H1 (cell line): ENCODE data around the gene ITPK1. TPM values are rescaled to one million over a fixed set of nuclear protein-coding genes. Genes with fewer than 3 reads are reported as not detected.

Experiments used
- CTCF ChIA-PET: fragments of 300-600 bp; sonication (Branson Sonifier 250); formaldehyde crosslinking; loops from one replicate; lab custom pipeline; 2021; ENCODE audit not compliant: partially characterized antibody; lab: Charles Lee
- POLR2A ChIA-PET: fragments of 300-600 bp; sonication (Branson Sonifier 250); formaldehyde crosslinking; loops from one replicate; lab custom pipeline; 2021; ENCODE audit warnings: inconsistent platforms; ENCODE audit not compliant: partially characterized antibody; lab: Charles Lee
- DNase-seq, 2 experiments: peaks; one replicate each; pipeline versions ENCODE4 v3.0.0 to v3.0.0-alpha.2; 2010 to 2022; ENCODE audit warnings: low spot score in 2 of 2, low read depth in 1 of 2, mixed read lengths in 1 of 2
- FAIRE-seq: peaks from 2 replicates; lab custom pipeline; 2011; peaks lifted over from hg19 to GRCh38; lab: Jason Lieb, UNC
- H2AFZ ChIP-seq: 2 replicates; pipeline ENCODE4 v1.8.1; 2012; ENCODE audit warnings: low read length, inconsistent platforms
- H2AK5ac ChIP-seq: 2 replicates; pipeline ENCODE4 v1.6.1; 2013; ENCODE audit warnings: low read depth, low read length
- H2BK120ac ChIP-seq: replicated peaks from 2 replicates; pipeline ENCODE3; 2013; ENCODE audit warnings: low read depth, low read length, inconsistent platforms
- H2BK12ac ChIP-seq: 2 replicates; pipeline ENCODE4 v1.6.1; 2013; ENCODE audit warnings: low read depth, low read length
- H2BK15ac ChIP-seq: 2 replicates; pipeline ENCODE4 v1.6.1; 2013; ENCODE audit warnings: low read length
- H2BK20ac ChIP-seq: 2 replicates; pipeline ENCODE4 v1.6.1; 2013; ENCODE audit warnings: low read length
- H2BK5ac ChIP-seq: 2 replicates; pipeline ENCODE4 v1.6.1; 2013; ENCODE audit warnings: low read depth, low read length
- H3K14ac ChIP-seq: 2 replicates; pipeline ENCODE4 v1.6.1; 2013; ENCODE audit warnings: inconsistent platforms; ENCODE audit not compliant: insufficient read length
- H3K18ac ChIP-seq: 2 replicates; pipeline ENCODE4 v1.6.1; 2013; ENCODE audit warnings: low read length; ENCODE audit errors: extremely low read depth
- H3K23ac ChIP-seq: 2 replicates; pipeline ENCODE4 v1.6.1; 2013; ENCODE audit warnings: inconsistent platforms; ENCODE audit not compliant: insufficient read length
- H3K23me2 ChIP-seq: 2 replicates; pipeline ENCODE4 v1.6.1; 2013; ENCODE audit warnings: low read depth, low read length
- H3K27ac ChIP-seq: 2 replicates; pipeline ENCODE4 v1.6.1; 2011; ENCODE audit warnings: low read depth, low read length, inconsistent platforms
- H3K27me3 ChIP-seq, 4 experiments: replicated peaks in 1 of 4; 1 replicate in 1 of 4; 2 replicates in 3 of 4; pipeline versions ENCODE4 v1.6.1 to v1.8.1; 2011 to 2013; ENCODE audit warnings: low read length in 3 of 4, mild to moderate bottlenecking in 3 of 4, inconsistent platforms in 2 of 4, mixed read lengths in 2 of 4, moderate library complexity in 1 of 4; ENCODE audit not compliant: control insufficient read depth in 3 of 4, insufficient read depth in 3 of 4; ENCODE audit errors: extremely low read depth in 1 of 4
- H3K36me3 ChIP-seq, 4 experiments: 2 replicates each; pipeline versions ENCODE4 v1.6.1 to v1.8.1; 2011 to 2013; ENCODE audit warnings: mild to moderate bottlenecking in 4 of 4, low read length in 3 of 4, moderate library complexity in 2 of 4, control low read depth in 1 of 4, inconsistent platforms in 1 of 4; ENCODE audit not compliant: insufficient read depth in 4 of 4, control insufficient read depth in 2 of 4
- H3K4ac ChIP-seq: replicated peaks from 2 replicates; pipeline ENCODE3; 2013; ENCODE audit warnings: low read length, low read depth, mixed read lengths, inconsistent platforms; ENCODE audit not compliant: insufficient read length
- H3K4me1 ChIP-seq, 4 experiments: replicated peaks in 1 of 4; 1 replicate in 1 of 4; 2 replicates in 3 of 4; pipeline versions ENCODE4 v1.6.1 to v1.8.1; 2011 to 2013; ENCODE audit warnings: low read length in 3 of 4, inconsistent platforms in 2 of 4, mixed read lengths in 1 of 4; ENCODE audit not compliant: insufficient read depth in 4 of 4, control insufficient read depth in 3 of 4
- H3K4me2 ChIP-seq, 2 experiments: 2 replicates each; pipeline versions ENCODE4 v1.6.1 to v1.8.1; 2011 to 2013; ENCODE audit warnings: low read depth in 2 of 2, low read length in 2 of 2, control low read depth in 1 of 2, inconsistent platforms in 1 of 2, mild to moderate bottlenecking in 1 of 2; ENCODE audit not compliant: insufficient read depth in 1 of 2
- H3K4me3 ChIP-seq, 4 experiments: fragments of 200-600, 300-600 bp in 1 of 4; sonication (generic), shearing (Covaris generic), sonication (Bioruptor Twin) in 1 of 4; 2 replicates each; pipeline versions ENCODE4 v1.5.1 to v1.8.1; 2011 to 2016; ENCODE audit warnings: low read length in 4 of 4, low read depth in 3 of 4, control low read depth in 2 of 4, inconsistent platforms in 2 of 4, mild to moderate bottlenecking in 2 of 4, mixed read lengths in 1 of 4, moderate library complexity in 1 of 4; ENCODE audit not compliant: insufficient read depth in 2 of 4; ENCODE audit errors: extremely low read depth in 1 of 4
- H3K56ac ChIP-seq: replicated peaks from 2 replicates; pipeline ENCODE3; 2013; ENCODE audit warnings: low read depth, mild to moderate bottlenecking, mixed read lengths, low read length, inconsistent platforms; ENCODE audit not compliant: insufficient read length
- H3K79me1 ChIP-seq: 2 replicates; pipeline ENCODE4 v1.6.1; 2013; ENCODE audit warnings: low read depth, low read length, control low read depth
- H3K79me2 ChIP-seq, 2 experiments: 2 replicates each; pipeline versions ENCODE4 v1.6.1 to v1.8.1; 2012 to 2013; ENCODE audit warnings: low read length in 2 of 2, mild to moderate bottlenecking in 2 of 2, inconsistent platforms in 1 of 2; ENCODE audit not compliant: insufficient read depth in 2 of 2, control insufficient read depth in 1 of 2
- H3K9ac ChIP-seq, 4 experiments: replicated peaks in 1 of 4; 1 replicate in 1 of 4; 2 replicates in 3 of 4; pipeline versions ENCODE4 v1.6.1 to v1.8.1; 2011 to 2013; ENCODE audit warnings: low read depth in 3 of 4, low read length in 3 of 4, control low read depth in 2 of 4, mild to moderate bottlenecking in 2 of 4, moderate library complexity in 2 of 4, inconsistent platforms in 1 of 4; ENCODE audit errors: extremely low read depth in 1 of 4
- H3K9me3 ChIP-seq, 2 experiments: 2 replicates each; pipeline versions ENCODE4 v1.6.1 to v1.8.1; 2012 to 2013; ENCODE audit warnings: mild to moderate bottlenecking in 2 of 2, moderate library complexity in 2 of 2, control low read depth in 1 of 2, inconsistent platforms in 1 of 2, low read depth in 1 of 2, low read length in 1 of 2, mixed read lengths in 1 of 2; ENCODE audit not compliant: insufficient read depth in 2 of 2
- H4K20me1 ChIP-seq, 2 experiments: replicated peaks in 1 of 2; 2 replicates each; pipeline versions ENCODE3 to v1.8.1; 2011 to 2013; ENCODE audit warnings: inconsistent platforms in 2 of 2, low read length in 2 of 2, mild to moderate bottlenecking in 1 of 2; ENCODE audit not compliant: insufficient read depth in 2 of 2, control insufficient read depth in 1 of 2
- H4K5ac ChIP-seq: 2 replicates; pipeline ENCODE4 v1.6.1; 2013; ENCODE audit warnings: low read length, low read depth, mixed read lengths, inconsistent platforms; ENCODE audit not compliant: insufficient read length
- H4K8ac ChIP-seq: 2 replicates; pipeline ENCODE4 v1.8.0; 2013; ENCODE audit warnings: mild to moderate bottlenecking, moderate library complexity, low read length, inconsistent platforms; ENCODE audit not compliant: insufficient read depth; ENCODE audit errors: extremely low read depth
- H4K91ac ChIP-seq: replicated peaks from 2 replicates; pipeline ENCODE3; 2013; ENCODE audit warnings: low read length, mixed read lengths, inconsistent platforms; ENCODE audit not compliant: insufficient read length
- CBX5 ChIP-seq: fragments of 300-800, 300-1000 bp; sonication (generic); IDR thresholded peaks from 2 replicates; pipeline ENCODE4 v1.7.1; 2016; ENCODE audit warnings: antibody characterized with exemption, low read length, low read depth
- CEBPB ChIP-seq: IDR thresholded peaks from 2 replicates; pipeline ENCODE4 v1.6.1; 2012; ENCODE audit warnings: low read depth, low read length
- CREB1 ChIP-seq: IDR thresholded peaks from 2 replicates; pipeline ENCODE4 v1.6.1; 2012; ENCODE audit warnings: inconsistent platforms
- GABPA ChIP-seq: IDR thresholded peaks from 2 replicates; pipeline ENCODE4 v1.6.1; 2011; ENCODE audit warnings: mild to moderate bottlenecking, low read length, moderate library complexity, borderline replicate concordance; ENCODE audit not compliant: insufficient read depth
- JUN ChIP-seq: IDR thresholded peaks from 2 replicates; pipeline ENCODE4 v1.6.1; 2011; ENCODE audit warnings: low read depth, mild to moderate bottlenecking, improper control_type of control experiment, low read length
- MAFK ChIP-seq: IDR thresholded peaks from 2 replicates; pipeline ENCODE4 v1.6.1; 2012; ENCODE audit warnings: low read depth, mild to moderate bottlenecking, improper control_type of control experiment, low read length
- RBBP5 ChIP-seq: IDR thresholded peaks from 2 replicates; pipeline ENCODE4 v1.7.1; 2012; ENCODE audit warnings: low read depth, mild to moderate bottlenecking, inconsistent platforms, low read length, moderate library complexity, borderline replicate concordance
- RFX5 ChIP-seq: IDR thresholded peaks from 2 replicates; pipeline ENCODE4 v1.6.1; 2011; ENCODE audit warnings: low read depth, low read length, improper control_type of control experiment, borderline replicate concordance
- SAP30 ChIP-seq: fragments of 300-600 bp; sonication (generic); IDR thresholded peaks from 2 replicates; pipeline ENCODE4 v1.7.1; 2012; ENCODE audit warnings: low read length, moderate library complexity, mild to moderate bottlenecking, inconsistent platforms; ENCODE audit not compliant: insufficient read depth, insufficient replicate concordance
- SIRT6 ChIP-seq: IDR thresholded peaks from one replicate; pipeline ENCODE4 v1.7.1; 2012; ENCODE audit warnings: low read length, inconsistent platforms
- SP2 ChIP-seq: IDR thresholded peaks from 2 replicates; pipeline ENCODE4 v1.6.1; 2012; ENCODE audit warnings: mild to moderate bottlenecking, low read length, inconsistent platforms
- SRF ChIP-seq: IDR thresholded peaks from 2 replicates; pipeline ENCODE4 v1.6.1; 2011; ENCODE audit warnings: mild to moderate bottlenecking, low read depth, low read length, moderate library complexity
- TAF1 ChIP-seq: IDR thresholded peaks from 2 replicates; pipeline ENCODE4 v1.6.1; 2011; ENCODE audit warnings: mild to moderate bottlenecking, low read depth, low read length
- TCF12 ChIP-seq: IDR thresholded peaks from 2 replicates; pipeline ENCODE4 v1.6.1; 2011; ENCODE audit warnings: low read depth, mild to moderate bottlenecking, low read length
- WGBS, 2 experiments: shearing (Covaris generic) in 1 of 2; methylation state at CpG; one replicate each; pipeline versions ENCODE4 v1.1.6 to v1.1.7; 2013 to 2015; ENCODE audit warnings: low lambda C conversion rate in 2 of 2, mixed read lengths in 2 of 2, inconsistent platforms in 1 of 2, low coverage in 1 of 2, missing lambda C conversion rate in 1 of 2; ENCODE audit not compliant: insufficient replicate concordance in 2 of 2, insufficient coverage in 1 of 2, insufficient read length in 1 of 2; ENCODE audit errors: extremely low coverage in 1 of 2, missing lambda C conversion rate in 1 of 2; 5-methylcytosine and 5-hydroxymethylcytosine counted together
- polyA plus RNA-seq, 7 experiments: library from polyadenylated mRNA; depleted of rRNA in 3 of 7; stranded (reverse) in 5 of 7; unstranded in 2 of 7; fragments of >200 nt in 5 of 7; fragments of 200-250 nt in 2 of 7; gene quantifications; 1 replicate in 5 of 7; 2 replicates in 1 of 7; 4 replicates in 1 of 7; pipeline versions ENCODE4 v1.2.1 to v1.2.3, GENCODE V29; 2011 to 2013; ENCODE audit warnings: missing spikeins in 2 of 7, mixed read lengths in 2 of 7
- total RNA-seq: library from RNA; stranded (reverse); fragmentation: NEBNext Ultra II Directional; extraction: Animal tissue kit (Norgen Biotek cat#: 25700); gene quantifications from 2 replicates; pipeline ENCODE4 v1.2.1, GENCODE V29; 2021
- TF ChIP-seq, protein P1 (sequence below): IDR thresholded peaks from 2 replicates; pipeline ENCODE4 v1.6.1; 2011; ENCODE audit warnings: low read depth, mild to moderate bottlenecking, low read length; ENCODE audit not compliant: insufficient read depth

ITPK1 gene
- total and polyA plus RNA-seq, 2 of the 8 experiments (the other 6 are each of a cell fraction or from before 2014, with no cell fraction given), result 108 to 143 TPM

DNA sequence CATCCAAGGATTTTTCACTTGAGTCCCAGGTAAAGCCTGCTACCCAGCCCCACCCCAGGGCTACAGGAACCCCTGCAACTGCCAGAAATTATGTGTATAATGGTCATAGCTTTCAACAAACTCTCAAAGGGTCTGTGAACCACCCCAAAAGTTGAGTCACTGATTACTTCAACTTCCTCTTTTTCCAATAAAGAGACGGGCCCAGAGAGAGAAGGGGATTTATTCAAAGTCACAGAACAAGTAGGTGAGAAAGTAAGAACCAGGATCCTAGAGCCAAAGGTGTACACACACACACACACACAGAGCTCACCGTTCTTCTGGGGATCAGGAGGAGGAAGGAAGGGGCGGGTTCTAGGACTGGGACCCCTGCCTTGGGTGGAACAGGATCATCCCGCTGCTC, 4.8 kb upstream of the ITPK1 start:
- ChIA-PET CTCF (interaction anchor here (0.7 to 2.1 kb wide), 8 partner anchors 10 to 169 kb away, joined by 3 to 11 read pairs (median 4); no protein-coding TSS in a partner anchor), POLR2A (no interaction called here)
- Histone ChIP-seq H3K79me1 (no peaks in the 10 kb centered on the region), H3K27ac (no peak overlapping the region), H3K18ac (no peak overlapping the region), H2BK15ac (no peak overlapping the region), H4K8ac (no peak overlapping the region), H3K4me3 (no peak overlapping the region), H3K36me3 (no peaks in the 10 kb centered on the region), H3K4me2 (no peak overlapping the region), H2AK5ac (no peak overlapping the region), H2BK5ac (no peak overlapping the region), H3K79me2 (no peaks in the 10 kb centered on the region), H3K56ac (no peak overlapping the region), H3K4ac (no peak overlapping the region), H2BK20ac (no peak overlapping the region), H3K9me3 (no peaks in the 10 kb centered on the region), H3K14ac (no peak overlapping the region), H3K27me3 (no peaks in the 10 kb centered on the region), H2AFZ (no peak overlapping the region), H4K20me1 (no peaks in the 10 kb centered on the region), H3K23ac (no peak overlapping the region), H3K23me2 (no peaks in the 10 kb centered on the region; the same call in 1 of the 2 replicates), H3K9ac (no peak overlapping the region), H3K4me1 (peaks cover 0 to 4% (median 3%) of the 10 kb centered on the region in 4 experiments; a peak in 3 of 7 replicates), H2BK120ac (no peak overlapping the region), H4K91ac (no peak overlapping the region), H4K5ac (no peak overlapping the region), H2BK12ac (no peak overlapping the region)
- FAIRE-seq (no peak), DNase-seq (no peak)
- 91% methylated on average over 4 of the region's 4 CpGs; no CpG with 5 or more reads in 1 of the 2 experiments for WGBS, 2 experiments
- no peak for TF ChIP-seq SRF
- no peak for TF ChIP-seq TAF1
- no peak for TF ChIP-seq MAFK
- TF ChIP-seq CEBPB, result no peak
- no peak for TF ChIP-seq SP2
- TF ChIP-seq, protein P1, sequence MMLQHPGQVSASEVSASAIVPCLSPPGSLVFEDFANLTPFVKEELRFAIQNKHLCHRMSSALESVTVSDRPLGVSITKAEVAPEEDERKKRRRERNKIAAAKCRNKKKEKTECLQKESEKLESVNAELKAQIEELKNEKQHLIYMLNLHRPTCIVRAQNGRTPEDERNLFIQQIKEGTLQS, result no peak
- no peak for TF ChIP-seq RBBP5
- TF ChIP-seq CBX5, result no peak
- TF ChIP-seq TCF12, result no peak
- no peak for TF ChIP-seq RFX5
- TF ChIP-seq SAP30, result no peak
- no peak for TF ChIP-seq JUN
- TF ChIP-seq CREB1, result no peak
- TF ChIP-seq GABPA, result no peak
- no peak for TF ChIP-seq SIRT6
